KOPT-K1 (cell line): ENCODE data around the gene C2CD4A.

Experiments used
- H3K27ac ChIP-seq: fragments of 200-600 bp; sonication (generic); 2 replicates; pipeline ENCODE4 v1.5.1; 2016; ENCODE audit warnings: antibody characterized with exemption, mild to moderate bottlenecking, low read depth, low read length; ENCODE audit not compliant: poor library complexity, severe bottlenecking
- H3K36me3 ChIP-seq: fragments of 200-600 bp; sonication (generic); 2 replicates; pipeline ENCODE4 v1.5.1; 2017; ENCODE audit warnings: antibody characterized with exemption, mild to moderate bottlenecking, low read length, moderate library complexity; ENCODE audit not compliant: insufficient read depth
- H3K9me3 ChIP-seq: fragments of 200-600 bp; sonication (generic); 2 replicates; pipeline ENCODE4 v1.5.1; 2017; ENCODE audit warnings: antibody characterized with exemption, low read length, mild to moderate bottlenecking; ENCODE audit not compliant: insufficient read depth, poor library complexity, severe bottlenecking

The C2CD4A gene

DNA sequence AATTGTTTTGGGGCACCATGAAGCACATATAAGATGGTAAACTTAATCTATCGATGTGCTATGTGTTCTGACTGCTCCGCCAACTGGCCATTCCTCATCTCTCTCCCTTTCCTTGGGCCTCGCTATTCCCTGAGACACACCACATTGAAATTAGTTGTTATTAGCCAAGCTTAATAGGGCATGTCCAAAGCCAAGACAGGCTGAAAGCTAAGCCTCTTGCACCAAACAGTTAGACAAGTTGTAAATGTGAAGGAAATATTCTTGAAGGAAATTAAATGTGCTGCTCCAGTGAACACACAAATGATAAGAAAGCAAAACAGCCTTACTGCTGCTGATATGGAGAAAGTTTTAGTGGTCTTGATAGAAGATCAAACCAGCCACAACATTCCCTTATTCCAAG is 39.3 kb downstream of the C2CD4A start:
- Histone ChIP-seq H3K36me3 (no peaks in the 10 kb centered on the region), H3K27ac (no peak overlapping the region), H3K9me3 (no peaks in the 10 kb centered on the region)

GRCh38 chr15:62107571-62108121 is 40.9 kb downstream of the C2CD4A start:
- Histone ChIP-seq H3K9me3 (no peaks in the 10 kb centered on the region), H3K36me3 (no peaks in the 10 kb centered on the region), H3K27ac (no peak overlapping the region)

- Histone ChIP-seq H3K36me3 (no peaks in the 10 kb centered on the region), H3K9me3 (no peaks in the 10 kb centered on the region), H3K27ac (no peak overlapping the region)
These were observed 41.6 kb downstream of the C2CD4A start for GRCh38 chr15:62108411-62108810.

- H3K9me3 ChIP-seq = no peaks in the 10 kb centered on the region
- H3K27ac ChIP-seq = no peak overlapping the region
- no peaks in the 10 kb centered on the region for H3K36me3 ChIP-seq
These were observed 42.7 kb downstream of the C2CD4A start for GRCh38 chr15:62109437-62109836.

DNA sequence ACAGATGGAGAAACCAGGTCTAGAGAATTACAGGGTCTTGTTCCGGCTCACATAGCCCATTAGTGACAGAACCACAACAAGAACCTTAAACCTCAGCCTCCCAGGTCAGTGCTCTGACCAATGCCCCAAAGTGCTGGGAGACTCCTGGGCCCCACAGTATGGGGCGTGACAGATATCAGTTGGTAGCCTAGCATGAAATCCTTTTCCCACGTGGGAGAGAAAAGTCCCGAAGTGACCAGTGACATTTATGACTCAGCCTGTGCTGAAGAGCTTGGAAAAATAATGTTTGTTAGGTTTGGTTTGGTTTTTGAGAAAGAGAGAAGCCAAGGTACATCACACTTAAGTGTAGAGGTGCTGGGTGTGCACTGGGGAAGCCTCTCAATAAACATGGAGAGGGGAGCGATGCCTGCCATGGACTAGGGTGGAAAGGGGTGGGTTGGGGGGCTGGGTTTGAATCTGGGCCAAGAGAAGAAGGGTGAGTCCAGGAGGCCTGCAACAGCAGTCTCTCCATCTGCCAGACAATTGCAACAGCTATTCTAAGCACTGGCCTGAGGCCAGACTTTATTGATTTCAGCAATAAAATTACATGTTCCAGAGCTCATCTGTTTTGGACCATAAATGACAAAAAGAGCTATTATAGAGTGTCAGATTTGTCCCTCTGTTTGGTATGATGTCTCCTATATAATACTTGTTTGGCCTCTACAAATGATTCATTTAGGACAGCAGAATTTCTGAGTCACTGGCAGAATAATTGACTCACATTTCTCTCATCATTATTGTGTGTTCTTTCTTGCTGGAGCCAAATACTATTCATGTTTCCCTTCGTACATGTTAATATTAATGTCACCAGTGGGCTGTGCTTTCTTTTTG is 43.4 kb downstream of the C2CD4A start:
- no peaks in the 10 kb centered on the region for H3K9me3 ChIP-seq
- no peak overlapping the region for H3K27ac ChIP-seq
- no peaks in the 10 kb centered on the region for H3K36me3 ChIP-seq

DNA sequence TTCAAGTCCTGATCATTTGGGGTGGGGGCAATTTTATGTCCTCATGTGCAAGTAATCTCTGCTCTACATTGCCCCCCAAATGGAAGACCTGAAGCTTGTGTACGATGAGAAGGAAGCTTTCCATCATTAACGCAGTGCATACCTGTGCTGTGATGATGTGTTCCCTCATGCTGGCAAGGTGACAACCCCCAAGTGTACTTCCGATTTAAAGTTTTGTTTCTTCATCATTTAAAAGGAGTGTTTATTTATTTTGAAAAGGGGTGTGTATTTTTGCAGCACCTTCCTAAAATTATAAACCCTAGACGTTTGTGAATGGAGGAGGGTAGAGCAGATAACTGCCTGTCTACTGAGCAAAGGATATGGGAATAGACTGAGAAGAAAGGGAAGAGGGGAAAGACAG is 45.3 kb downstream of the C2CD4A start:
- Histone ChIP-seq H3K27ac (no peak overlapping the region), H3K36me3 (no peaks in the 10 kb centered on the region), H3K9me3 (no peaks in the 10 kb centered on the region)

GRCh38 chr15:62112616-62113593 is 46.1 kb downstream of the C2CD4A start:
- Histone ChIP-seq H3K27ac (no peak overlapping the region), H3K36me3 (no peaks in the 10 kb centered on the region), H3K9me3 (no peaks in the 10 kb centered on the region)

- Histone ChIP-seq H3K27ac (no peak overlapping the region), H3K9me3 (no peaks in the 10 kb centered on the region), H3K36me3 (no peaks in the 10 kb centered on the region)
These were observed 49.1 kb downstream of the C2CD4A start for GRCh38 chr15:62115847-62116246.

GRCh38 chr15:62118520-62119226 is 51.9 kb downstream of the C2CD4A start:
- Histone ChIP-seq H3K27ac (no peak overlapping the region), H3K9me3 (no peaks in the 10 kb centered on the region)

GRCh38 chr15:62119227-62119864 is 52.6 kb downstream of the C2CD4A start:
- Histone ChIP-seq H3K36me3 (no peaks in the 10 kb centered on the region), H3K27ac (no peak overlapping the region), H3K9me3 (no peaks in the 10 kb centered on the region)

More at GRCh38 chr15:62118520-62119226, 51.9 kb downstream of the C2CD4A start:
- H3K36me3 ChIP-seq = no peaks in the 10 kb centered on the region

GRCh38 chr15:62119874-62120273 is 53.1 kb downstream of the C2CD4A start:
- H3K36me3 ChIP-seq = no peaks in the 10 kb centered on the region
- H3K9me3 ChIP-seq = no peaks in the 10 kb centered on the region
- no peak overlapping the region for H3K27ac ChIP-seq
